HG02588 (cell line): ENCODE data around the gene LARGE1.
"Not testable (repeated sequence)": the region's sequence is repeated elsewhere in the genome, so short reads cannot be mapped to it uniquely, and the experiment has no call there.

Experiments used
- ATAC-seq: cut with Tn5 transposase; IDR thresholded peaks from one replicate; pipeline ENCODE4 v1.9.1; 2021; ENCODE audit warnings: mild to moderate bottlenecking, moderate library complexity; ENCODE audit not compliant: unreplicated experiment

The LARGE1 gene

DNA sequence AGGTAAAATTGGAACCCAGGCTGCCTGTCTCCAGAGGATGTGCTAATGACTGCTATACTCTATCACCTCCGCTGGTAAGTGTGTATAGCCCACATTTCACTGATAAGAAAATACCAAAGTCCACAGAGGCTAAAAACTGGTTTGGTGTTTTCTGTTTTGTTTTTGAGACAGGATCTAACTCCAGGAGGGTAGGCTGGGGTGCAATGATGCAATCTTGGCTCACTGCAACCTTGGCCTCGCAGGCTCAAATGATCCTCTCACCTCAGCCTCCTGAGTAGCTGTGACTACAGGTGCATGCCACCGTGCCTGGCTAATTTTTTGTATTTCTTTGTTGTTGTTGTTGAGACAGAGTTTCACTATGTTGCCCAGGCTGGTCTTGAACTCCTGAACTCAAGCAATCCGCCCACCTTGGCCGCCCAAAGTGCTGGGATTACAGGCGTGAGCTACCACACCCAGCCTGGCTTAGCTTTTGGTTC, 409.8 kb downstream of the LARGE1 start:
- ATAC-seq: no peak

GRCh38 chr22:33504941-33505625, 415.2 kb downstream of the LARGE1 start:
- no peak for ATAC-seq

GRCh38 chr22:33496112-33496511, 424.2 kb downstream of the LARGE1 start:
- ATAC-seq: no peak

- no peak for ATAC-seq
These were observed 426.6 kb downstream of the LARGE1 start for GRCh38 chr22:33493476-33494205.

DNA sequence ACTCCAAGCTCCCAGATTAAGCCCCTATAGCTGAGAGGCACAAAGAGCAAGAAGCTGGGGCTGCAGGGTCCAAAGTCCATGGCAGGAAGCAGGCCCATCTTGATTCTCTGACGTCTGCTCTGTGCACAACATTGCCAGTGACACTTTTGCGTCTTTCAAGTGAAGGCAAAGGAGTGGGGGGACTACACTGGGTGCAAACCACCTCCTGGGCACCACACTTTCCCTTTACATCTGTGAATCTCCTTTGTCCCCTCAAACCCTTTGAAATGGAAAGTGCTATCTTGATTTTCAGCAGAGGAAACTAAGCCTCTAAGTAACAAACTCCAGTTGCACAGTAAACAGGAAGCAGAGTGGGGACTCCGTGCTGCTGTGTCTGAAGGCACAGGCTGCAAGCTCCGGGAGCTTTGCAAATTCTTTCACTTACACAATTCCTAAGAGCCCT, 428.0 kb downstream of the LARGE1 start:
- no peak for ATAC-seq

DNA sequence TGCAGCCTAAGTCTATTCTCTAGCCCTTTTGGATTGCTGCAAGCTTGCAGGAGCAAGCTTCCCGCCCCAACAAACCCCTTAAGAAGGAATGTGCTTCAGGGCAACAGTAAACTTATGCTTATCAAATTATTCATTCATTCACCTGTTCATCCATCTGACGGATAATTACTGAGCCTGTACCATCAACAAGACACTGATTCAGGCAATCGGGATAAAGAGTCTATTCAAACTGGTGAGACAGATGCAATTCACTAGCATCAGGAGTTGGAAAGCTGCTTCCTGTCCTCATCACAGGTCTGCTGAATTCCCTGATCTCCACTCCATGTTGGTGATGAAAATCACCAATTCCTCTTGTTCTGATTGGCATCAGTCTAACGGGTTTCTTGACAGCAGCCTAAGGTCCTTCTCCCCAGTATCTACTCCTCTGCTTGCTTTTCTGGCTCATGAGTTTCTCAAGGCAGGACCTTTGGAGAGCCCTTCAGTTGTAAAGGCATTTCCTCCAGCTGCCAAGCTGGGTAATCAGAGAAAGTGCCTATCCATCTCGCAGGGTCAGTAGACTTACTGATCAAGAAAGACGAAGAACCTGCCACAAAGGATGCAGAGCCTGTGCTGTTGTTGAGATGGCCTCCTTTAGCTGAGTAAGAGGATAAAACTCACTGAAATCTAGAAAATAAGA, 433.1 kb downstream of the LARGE1 start:
- ATAC-seq: no peak

DNA sequence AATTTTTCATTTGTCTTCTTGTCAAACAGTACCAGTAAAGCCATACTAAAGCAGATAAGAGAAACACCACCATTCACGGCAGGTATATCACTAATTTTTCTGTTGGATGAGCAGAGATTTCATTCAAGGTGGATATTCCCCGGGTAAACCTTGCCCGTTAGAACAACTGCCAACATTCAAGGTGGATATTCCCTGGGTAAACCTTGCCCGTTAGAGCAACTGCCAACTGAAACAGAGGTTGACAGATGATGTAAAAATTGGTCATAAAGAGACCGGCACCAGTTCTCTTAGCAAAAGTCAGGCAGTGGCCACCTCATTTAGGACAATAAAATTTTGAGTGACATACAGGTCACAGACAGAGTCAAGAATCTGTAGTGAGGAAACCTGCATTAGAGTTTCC, 438.7 kb downstream of the LARGE1 start:
- ATAC-seq: no peak

DNA sequence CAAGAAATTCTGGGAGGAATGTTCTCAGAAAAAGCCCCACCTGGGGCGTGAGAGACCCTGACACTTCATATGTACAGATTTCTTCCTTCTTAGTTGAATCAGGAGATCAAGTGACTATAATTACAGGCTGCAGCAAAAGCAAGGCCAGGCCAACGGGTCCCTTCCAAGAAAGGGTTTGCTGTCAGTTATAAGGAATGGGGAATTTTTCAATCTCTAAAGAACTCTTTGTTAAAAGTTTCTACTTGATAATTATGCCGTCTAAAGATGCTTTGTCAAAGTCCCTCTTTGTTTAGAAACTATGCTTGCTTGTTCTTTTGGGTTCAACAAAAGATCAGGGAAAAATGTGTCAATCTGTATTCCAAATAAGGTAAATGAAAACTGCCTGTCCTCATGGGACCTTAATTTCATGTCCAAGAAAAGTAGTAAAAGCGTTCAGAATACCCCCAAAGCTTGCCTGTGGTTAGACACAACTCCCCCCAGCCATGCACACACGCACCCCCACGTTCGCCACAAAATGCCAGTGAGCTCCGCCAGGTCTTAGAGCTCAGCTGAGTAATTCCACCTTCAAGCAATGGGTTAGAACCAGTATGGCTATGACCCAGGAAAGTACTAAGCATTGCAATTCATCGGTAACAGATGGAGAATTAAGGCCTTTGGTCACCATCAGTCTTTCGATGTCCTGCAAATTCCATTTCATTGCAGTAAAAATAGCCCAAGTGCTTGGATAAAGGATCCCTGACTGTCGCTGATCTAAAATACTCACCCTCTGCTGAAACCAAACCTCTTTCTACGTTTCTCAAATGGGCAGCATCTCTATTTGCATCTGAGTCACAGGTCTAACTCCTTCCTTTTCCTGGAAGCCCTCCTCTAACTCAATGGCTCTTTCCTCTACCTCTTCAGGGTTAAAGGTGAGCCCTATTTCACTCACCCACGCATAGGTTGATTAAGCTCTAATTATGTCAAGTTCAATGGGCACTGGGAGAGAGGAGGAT, 442.9 kb downstream of the LARGE1 start:
- ATAC-seq: no peak

- no peak for ATAC-seq
These were observed 443.6 kb downstream of the LARGE1 start for GRCh38 chr22:33476716-33477115.

DNA sequence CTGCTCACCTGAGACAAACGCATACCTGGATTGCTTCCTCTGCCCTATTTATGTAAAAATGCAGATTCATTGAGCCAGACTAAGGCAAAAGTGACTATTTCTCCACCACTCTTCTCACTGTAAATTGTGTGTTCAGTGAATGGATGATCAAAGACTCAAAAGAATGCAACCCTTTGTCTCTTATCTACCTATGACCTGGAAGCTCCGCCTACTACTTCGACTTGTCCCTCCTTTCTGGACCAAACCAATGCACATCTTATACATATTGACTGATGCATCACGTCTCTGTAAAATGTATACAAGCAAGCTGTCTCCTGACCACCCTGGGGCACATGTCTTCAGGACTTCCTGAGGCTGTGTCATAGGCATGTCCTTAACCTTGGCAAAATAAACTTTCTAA, 444.1 kb downstream of the LARGE1 start:
- no peak for ATAC-seq

GRCh38 chr22:33474587-33474986, 445.7 kb downstream of the LARGE1 start:
- no peak for ATAC-seq

- ATAC-seq: peak; percentile 59
These were observed 447.6 kb downstream of the LARGE1 start for GRCh38 chr22:33472462-33473344.

DNA sequence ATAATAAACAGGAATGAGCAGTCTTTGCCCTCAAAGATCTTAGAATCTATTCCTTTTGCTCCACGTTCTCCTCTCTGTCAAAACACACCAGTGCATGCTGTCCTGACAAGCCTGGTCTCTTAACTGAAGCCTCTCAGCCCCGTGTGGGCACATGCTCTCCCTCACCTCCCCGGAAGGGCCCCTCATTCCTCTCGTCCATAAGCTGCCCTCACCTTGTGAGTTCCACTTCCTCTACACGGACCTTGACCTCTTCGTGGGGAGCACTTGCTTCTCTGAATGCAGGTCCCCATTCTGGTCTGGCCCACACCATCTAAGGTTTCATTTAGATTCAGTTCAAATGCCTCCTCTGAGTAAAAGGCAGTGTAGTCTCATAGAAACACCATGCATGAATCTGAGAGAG, 449.8 kb downstream of the LARGE1 start:
- no peak for ATAC-seq

- no peak for ATAC-seq
These were observed 452.6 kb downstream of the LARGE1 start for GRCh38 chr22:33467620-33468095.

DNA sequence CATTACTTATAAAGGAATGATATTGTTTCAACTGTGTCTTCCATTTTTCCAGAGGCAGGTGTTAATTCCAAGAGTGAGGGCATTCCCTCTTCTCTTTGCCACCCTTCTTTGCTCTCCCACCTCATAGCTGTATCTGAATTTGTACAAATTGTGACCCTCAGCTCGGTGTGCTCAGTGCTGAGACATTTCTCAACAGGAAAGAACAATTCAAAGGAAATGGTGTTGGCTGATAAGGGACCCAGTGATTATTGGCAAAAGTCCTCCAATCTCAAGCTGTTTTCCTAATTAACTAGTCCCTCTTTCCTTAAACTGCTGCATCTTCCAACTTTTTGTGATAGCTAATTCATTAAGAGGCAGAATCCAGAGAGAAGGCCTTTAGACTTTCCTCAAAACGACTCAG, 453.2 kb downstream of the LARGE1 start:
- no peak for ATAC-seq

DNA sequence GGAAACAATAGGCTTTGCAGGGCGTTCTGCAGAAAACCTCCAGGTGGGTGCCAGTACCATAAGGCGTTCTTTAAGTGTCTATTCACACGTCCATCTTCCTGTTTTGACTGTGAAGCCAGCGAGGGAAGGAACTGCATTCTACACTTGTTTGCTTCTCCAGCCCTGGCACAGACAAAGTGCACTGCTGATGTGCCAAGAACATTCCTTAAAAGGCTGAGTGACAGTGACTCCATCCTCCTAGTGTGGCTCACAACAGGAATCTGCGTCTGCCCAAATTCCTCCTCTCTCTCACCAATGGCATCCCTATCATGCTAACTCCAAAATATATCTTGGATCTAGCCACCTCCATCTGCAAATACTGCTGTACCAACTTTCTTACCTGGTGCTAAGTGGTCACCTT, 454.7 kb downstream of the LARGE1 start:
- no peak for ATAC-seq

DNA sequence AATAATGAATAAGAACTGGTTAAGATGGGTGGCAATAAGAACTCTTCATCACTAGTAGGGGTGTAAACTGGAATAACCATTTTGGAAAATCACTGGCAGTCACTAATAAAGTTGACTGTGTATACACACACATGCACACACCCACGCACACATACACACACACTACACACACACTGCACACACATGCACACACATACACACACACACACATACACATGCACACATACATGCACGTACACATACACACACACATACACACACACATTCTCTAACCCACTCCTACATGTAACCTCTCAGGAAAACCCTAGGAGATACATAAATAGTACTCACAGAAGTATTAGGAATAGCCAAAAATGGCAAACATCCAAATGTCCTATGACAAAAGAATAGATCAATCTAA, 455.6 kb downstream of the LARGE1 start:
- no peak for ATAC-seq

DNA sequence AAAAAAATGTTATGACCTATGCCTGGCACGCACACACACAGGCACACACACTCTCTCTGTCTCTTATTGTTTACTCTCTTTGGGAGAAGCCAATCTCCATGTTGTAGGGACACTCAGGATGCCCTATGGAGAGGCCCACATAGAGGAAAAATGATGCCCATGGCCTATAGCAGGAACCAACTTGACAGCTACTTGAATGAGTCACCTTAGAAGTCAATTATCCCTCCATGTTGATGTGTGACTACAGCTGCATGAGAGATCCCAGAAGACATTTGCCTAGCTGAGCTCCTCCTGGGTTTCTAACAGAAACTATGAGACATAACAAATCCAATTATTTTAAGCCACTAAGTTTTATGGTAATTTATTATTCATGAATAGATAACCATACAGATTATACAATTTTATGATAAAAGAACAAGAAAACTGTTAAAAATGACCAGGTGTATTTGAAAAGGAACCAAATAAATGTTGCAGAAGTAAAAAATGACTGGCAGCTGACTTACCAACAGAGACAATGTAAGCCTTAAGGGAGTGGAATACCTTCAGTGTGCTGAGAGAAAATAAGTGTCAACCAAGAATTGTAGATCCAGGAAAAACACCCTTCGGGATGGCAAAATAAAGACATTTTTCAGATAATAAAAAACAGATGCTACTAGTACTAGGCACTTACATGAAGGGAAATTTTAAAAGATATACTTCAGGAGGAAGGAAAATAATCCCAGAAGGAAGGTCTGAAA, 458.4 kb downstream of the LARGE1 start:
- ATAC-seq: no peak

DNA sequence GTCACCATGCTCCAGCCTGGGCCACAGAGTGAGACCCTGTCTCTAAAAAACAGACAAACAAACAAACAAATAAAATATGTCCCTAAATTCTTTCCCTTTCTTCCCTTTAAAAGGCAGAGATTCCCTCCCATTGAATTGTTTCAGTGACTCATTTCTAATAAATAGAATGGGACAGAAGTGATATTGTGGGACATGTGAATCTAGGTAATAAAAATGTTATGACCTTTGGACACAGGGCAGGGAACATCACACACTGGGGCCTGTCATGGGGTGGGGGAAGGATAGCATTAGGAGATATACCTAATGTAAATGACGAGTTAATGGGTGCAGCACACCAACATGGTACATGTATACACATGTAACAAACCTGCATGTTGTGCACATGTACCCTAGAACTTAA, 459.0 kb downstream of the LARGE1 start:
- not testable (repeated sequence) for ATAC-seq
